HL-60/S4 treated with retinoic acid at 250 ng/mL for 4 days and 3 days (cell line): ENCODE data around the gene ENTHD1.

ENCODE experiments used
- in situ Hi-C: fragments of 300-500 bp; cut with MboI; formaldehyde crosslinking; loops from 2 replicates; pipeline ENCODE4 v1.7.0; 2022; ENCODE audit warnings: low sequenced_read_pairs

The ENTHD1 gene

DNA sequence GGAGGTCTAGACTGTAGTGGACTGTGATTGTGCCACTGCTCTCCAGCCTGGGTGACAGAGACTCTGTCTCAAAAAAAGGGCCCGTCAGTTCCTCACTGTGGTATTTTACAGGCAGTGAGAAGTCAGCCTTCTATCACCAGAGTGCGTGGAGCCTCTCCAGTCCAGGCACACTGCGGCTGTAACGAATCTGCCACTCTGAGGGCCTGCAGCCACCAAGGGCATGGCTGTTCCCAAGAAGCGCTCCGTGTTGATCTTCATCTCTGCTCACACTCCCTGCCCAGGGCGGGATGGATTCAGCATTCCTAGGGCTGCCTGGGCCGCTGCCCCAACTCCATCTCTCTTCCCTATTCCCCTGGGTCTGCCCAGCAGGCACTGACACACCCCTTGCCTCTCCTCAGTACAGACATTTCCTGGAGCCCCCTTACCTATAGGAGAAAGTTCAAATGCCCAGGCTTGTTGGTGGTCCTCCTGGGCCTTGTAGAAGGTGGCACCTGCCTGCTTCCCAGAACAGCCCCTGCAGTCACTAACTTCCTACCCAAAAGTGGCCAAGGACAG lies 174.6 kb downstream of the ENTHD1 start:
- in situ Hi-C loops = no loop called here

GRCh38 chr22:39718206-39718605 lies 175.4 kb downstream of the ENTHD1 start:
- in situ Hi-C loops = no loop called here

GRCh38 chr22:39717099-39717498 lies 176.5 kb downstream of the ENTHD1 start:
- in situ Hi-C loops = no loop called here

DNA sequence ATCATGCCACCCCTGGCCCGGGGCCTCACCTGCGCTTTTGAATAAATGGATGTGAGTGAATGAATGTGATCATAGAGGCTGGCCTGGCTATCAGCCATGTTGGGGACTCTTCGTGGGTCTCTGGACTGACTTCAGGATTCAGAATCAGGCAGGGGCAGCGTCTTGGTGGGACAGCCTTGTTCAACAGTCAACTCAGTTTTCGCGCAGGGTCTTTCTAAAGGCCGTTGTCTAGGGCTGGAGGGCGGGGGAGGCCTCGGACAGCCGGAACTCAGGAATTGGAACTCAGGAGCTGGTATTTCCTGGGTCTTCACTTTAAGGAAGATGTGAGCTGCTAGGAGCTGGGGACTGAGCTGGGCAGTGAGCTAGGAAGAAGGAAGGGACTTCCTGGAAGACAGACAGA lies 177.0 kb downstream of the ENTHD1 start:
- in situ Hi-C loops = no loop called here

DNA sequence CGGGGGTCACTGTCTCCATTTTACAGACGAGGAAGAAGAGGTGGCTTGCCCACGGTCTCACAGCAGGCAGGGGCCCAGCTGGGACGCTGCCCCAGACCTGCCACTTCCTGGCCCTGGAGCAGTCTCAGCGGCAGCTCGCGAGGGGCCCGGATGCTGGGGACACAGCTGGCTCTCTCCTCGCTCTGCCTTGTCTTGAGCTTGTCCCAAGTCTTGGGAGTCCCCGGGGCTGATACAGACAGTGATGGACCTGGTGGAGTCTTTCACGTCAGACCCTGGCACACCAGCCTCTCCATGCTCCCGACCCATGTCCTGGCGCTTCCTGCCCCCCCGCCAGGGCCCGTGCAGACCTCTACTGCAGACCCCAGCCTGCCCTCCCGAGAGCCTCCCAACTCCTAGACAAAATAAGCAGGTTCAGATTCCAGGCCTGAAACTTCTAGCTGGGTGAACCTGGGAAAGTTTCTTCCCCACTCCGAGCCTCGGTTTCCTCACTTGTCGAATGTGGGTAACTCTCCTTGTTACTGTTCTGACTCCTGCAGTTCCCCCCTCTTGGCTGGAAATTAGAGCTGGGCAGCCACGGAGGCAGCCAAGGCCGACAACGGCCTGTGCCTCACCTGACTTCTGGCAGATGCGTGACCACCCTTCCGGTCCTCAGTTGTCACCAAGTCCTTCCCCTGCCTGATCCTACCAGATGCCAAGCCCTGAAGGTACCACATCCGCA lies 177.6 kb downstream of the ENTHD1 start:
- in situ Hi-C loops = no loop called here

DNA sequence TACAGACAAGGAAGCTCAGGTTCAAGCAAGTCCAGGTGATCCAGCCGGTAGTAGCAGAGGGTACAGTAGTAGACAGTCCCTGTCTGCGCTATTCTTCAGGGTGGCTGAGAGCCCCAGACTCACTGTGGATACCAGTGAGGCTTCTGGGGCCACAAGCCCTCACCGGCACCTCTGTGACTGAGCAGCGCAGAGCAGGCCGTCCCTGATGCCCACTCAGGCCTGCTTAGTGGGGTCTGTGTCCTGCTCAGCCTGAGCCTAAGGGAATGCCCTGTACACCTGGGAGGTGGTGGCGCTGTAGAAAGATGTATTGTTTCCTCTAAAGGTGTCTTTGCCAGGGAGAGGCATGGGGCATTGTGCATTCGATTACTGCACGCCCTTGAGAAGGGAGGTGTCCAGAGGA lies 179.2 kb downstream of the ENTHD1 start:
- in situ Hi-C loops = no loop called here

DNA sequence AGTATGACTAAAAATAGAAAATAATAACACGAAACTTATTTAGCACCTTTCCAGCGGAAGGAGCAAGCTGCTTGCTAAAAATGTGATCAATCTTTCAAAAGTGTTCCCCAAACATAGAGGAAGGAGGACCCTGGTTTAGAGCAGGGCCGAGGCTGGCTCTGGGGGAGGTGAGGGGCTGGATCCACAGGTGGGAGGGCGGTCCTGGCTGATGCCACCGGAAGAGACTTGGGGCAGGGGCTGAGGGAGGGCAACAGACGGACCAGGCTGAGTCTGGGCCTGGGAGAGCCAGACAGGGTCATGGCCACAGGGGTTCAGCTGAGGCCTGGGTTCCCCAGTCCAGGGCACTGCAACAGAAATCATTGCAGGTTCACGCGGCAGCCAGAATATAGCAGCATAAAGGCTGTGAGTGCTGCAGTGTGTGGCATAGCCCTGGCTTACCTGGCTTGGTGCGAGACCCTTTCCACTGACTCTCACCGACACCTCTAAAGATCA lies 179.7 kb downstream of the ENTHD1 start:
- in situ Hi-C loops = no loop called here

- in situ Hi-C loops = no loop called here
Observed at GRCh38 chr22:39712751-39713525, 180.6 kb downstream of the ENTHD1 start.

DNA sequence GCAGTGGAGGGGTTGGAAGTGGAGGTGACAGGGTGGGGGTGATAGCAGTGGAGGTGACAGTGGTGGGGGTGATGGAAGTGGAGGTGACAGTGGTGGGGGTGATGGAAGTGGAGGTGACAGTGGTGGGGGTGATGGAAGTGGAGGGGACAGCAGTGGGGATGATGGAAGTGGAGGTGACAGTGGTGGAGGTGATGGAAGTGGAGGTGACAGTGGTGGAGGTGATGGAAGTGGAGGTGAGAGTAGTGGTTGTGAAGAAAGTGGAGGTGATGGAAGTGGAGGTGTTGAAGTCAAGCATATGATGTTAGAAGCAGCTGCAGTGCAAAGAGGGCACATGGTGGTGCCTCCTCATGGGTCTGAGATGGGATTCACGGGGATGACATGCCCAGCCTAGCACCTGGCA lies 181.5 kb downstream of the ENTHD1 start:
- in situ Hi-C loops = no loop called here

- in situ Hi-C loops = no loop called here
Observed at GRCh38 chr22:39710380-39711150, 183.0 kb downstream of the ENTHD1 start.

GRCh38 chr22:39707816-39708215 lies 185.7 kb downstream of the ENTHD1 start:
- in situ Hi-C loops = no loop called here

- in situ Hi-C loops = no loop called here
Observed at GRCh38 chr22:39707351-39707750, 186.2 kb downstream of the ENTHD1 start.

DNA sequence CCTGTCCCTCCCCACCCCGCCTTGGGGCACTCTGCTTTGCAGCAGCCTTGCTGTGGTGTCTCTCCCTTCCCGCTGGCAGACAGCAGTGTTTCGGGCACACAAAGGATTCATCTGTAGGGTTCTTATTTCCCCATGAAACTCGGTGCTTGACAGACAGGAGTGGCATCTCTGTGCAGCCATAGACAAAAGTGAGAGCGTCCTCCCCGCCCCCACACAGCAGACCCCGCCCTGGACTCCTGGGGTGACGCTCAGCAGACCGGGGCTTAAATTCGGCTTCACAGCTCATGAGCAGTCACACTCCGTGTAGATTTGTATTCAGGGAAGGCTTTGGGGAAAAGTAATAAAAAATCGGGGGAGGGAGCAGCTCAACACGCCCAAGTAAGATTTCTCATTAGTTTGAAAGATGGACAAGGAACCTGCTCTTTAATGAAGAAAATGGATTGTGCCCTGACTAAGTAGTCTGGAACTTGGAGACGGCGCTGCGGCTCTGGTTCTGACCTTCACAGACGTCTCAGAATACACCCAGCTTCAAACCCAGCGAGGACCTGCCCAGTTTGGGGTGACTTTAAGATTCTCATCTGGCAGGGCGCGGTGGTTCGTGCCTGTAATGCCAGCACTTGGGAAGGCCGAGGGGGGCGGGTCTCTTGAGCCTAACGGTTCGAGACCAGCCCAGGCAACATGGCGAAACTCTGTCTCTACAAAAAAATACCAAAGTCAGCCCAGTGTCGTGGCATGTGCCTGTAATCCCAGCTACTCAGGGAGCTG lies 187.0 kb downstream of the ENTHD1 start:
- in situ Hi-C loops = no loop called here

DNA sequence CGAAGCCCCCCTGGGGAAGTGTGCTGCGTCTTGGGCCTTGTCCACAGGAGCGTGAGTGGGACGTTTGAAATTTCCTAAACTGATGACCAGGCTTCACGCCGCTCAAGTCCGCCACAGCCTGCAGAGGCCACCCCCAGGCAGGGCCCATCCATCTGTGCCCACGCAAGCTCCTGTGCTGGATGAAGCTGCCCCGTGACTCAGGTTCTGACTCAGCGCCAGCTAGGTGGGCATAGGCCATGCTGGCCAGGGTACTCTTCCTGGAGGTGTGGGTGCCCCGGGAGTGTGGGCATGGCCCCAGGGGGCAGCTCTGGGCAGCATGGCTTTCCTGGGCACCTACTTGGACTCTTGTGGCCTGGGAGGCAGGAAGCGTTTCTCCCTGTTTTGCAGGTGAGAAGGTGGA lies 188.2 kb downstream of the ENTHD1 start:
- in situ Hi-C loops = no loop called here

DNA sequence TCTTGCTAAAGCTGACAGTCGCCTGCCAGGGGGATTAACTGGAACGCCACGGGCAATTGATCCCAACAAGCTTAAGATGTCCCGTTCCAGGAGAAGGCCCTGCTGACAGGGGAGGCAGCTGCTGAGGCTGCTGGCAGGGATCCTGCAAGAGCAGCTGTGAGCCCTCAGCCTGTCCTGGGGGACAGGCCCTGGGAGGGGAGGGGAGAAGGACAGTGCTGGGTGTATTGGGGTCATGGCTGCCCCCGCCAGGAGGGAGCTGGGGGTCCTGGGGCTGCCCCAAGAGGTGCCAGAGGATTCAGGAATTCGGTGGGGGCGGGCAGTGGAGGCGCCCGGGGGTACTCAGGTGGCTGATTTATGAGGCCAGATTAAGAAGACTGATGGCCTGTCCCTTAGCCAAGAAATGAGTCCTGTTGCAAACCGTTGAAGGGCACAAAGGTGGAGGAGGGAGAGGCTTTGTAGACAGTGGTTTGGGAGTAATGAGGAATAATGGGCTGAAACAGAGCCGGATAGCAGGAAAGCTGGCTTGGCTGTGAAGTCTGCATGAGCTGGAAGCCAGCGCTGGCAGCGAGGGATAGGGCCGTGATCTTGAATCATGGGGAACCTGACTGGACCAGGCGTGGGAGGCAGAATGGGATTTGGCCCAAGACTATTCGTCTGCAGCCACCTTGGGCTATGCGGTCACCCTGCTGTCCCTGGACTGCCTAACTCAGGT lies 189.5 kb downstream of the ENTHD1 start:
- in situ Hi-C loops = no loop called here

DNA sequence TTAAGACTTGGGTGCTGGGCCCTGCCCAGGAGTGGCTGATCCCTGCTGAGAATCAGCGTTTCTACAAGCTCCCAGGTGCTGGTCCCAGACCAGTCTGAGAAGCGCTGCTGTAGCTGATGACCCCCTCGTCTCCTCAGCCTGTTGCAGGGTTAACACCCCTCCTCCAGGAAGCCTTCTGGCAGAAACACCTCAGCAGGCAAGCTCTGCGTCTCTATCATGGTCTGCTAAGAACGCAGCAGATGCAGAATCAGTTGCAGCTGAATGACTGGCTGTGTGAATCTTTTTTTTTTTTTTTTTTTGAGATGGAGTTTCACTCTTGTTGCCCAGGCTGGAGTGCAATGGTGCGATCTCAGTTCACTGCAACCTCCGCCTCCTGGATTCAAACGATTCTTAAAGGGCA lies 190.5 kb downstream of the ENTHD1 start:
- in situ Hi-C loops = no loop called here

DNA sequence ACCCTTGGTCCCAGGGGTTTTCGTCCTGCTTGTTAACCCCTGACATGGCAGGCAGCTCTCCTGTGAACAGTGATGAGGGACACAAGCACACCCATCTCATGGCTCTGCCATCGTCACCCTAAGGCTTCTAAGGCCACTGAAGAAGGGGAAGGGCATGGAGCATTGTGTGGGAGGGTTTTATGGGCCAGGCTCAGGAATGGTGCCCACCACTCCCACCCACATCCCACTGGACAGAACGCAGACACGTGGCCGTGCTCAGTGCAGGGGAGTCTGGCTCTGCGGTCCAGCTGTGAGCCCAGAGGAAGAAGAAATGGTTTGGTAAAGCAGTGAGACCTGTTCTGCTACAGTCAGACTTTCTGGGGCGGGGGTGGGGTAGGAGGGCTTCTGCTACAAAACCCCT lies 193.0 kb downstream of the ENTHD1 start:
- in situ Hi-C loops = no loop called here

DNA sequence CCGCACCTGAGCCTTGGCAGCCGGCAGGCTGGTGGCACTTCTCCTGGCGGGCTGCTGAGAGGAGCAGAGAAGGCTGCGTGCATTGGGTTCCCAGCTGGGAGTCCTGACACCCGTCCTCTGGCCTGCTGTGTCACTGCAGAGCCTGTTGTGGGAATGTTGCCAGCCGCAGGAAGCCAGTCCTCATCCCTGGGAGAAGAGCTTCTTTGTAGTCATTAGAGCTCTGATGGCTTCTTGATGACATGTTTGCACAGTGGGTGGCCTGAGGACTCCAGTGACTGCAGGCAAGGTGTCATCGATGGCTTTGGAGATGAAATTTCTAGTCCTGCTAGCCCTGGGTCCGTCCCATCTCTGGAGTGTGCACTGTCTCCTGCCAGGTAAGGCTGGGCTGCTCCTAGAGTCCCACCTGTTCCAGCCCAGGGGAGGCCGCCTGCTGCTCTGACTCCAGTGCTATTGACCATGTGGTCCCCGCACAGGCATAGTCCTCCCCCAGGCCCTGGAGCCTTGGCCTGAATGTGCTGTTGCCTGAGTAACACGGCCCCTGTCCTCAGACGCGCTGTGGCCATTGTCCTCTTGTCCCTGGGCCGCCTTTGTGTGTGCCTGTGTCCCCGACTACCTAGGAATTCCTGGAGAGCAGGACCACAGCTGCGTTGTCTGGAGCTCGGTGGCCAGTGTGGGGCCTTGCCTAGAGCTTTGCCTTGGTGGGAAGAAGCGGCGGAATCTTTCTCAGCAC lies 193.8 kb downstream of the ENTHD1 start:
- in situ Hi-C loops = no loop called here

DNA sequence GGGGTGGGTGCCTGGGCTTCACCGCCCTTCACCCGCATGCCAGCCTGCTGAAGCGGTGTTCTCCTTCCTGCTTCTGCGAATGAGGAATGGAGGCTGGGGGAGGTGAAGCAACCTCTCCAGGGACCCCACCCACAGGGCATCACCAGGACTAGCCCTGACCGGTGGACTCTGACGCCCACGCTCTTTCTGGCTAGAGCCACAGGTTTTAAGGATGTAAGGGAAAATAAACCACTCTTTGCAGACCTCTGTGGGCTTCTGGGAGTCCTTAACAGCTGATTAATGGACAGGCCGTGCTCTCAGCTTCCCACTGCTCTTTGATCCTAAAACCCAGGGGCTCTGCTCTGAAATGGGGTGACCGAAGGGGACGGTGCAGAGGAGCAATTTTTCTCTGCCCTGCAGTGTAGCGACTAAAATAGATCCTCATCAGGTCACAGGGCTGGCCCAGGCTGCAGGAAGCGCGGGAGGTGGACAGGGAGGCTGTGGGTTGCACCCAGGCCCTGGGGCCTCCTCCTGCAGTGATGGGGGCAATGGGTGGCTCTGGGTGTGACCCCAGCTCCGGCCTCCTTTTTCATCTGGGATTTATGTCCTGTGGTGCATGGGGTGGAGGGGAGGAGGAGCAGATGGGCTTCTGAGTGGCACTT lies 195.7 kb downstream of the ENTHD1 start:
- in situ Hi-C loops = no loop called here
